HEK293T (cell line): ENCODE measurements around the gene IL20RA.

Source experiments
- CTCF ChIA-PET: fragments of 350-600 bp; formaldehyde crosslinking; extraction: SDS; loops from one replicate; lab custom pipeline; 2021; ENCODE audit warnings: antibody characterized with exemption, inconsistent platforms; lab: Yijun Ruan, JAX
- POLR2A ChIA-PET: fragments of 350-600 bp; formaldehyde crosslinking; extraction: SDS; loops from one replicate; lab custom pipeline; 2020; ENCODE audit warnings: antibody characterized with exemption, inconsistent platforms; lab: Yijun Ruan, JAX
- DNase-seq: peaks from one replicate; pipeline ENCODE4 v3.0.0; 2012; ENCODE audit warnings: mixed read lengths; ENCODE audit errors: extremely low spot score
- ARNT ChIP-seq: fragments of 450-650 bp; IDR thresholded peaks from 2 replicates; pipeline ENCODE4 v1.6.1; 2017; ENCODE audit warnings: mild to moderate bottlenecking
- BHLHE40 ChIP-seq: fragments of 450-650 bp; IDR thresholded peaks from 2 replicates; pipeline ENCODE4 v1.6.1; 2016; ENCODE audit warnings: mild to moderate bottlenecking, moderate library complexity, borderline replicate concordance
- CTBP1 ChIP-seq: fragments of 450-650 bp; IDR thresholded peaks from 2 replicates; pipeline ENCODE4 v1.6.1; 2016; ENCODE audit warnings: borderline replicate concordance
- ELF4 ChIP-seq: fragments of 450-650 bp; IDR thresholded peaks from 2 replicates; pipeline ENCODE4 v1.6.1; 2017; ENCODE audit warnings: antibody characterized with exemption
- FOXA1 ChIP-seq: fragments of 450-650 bp; IDR thresholded peaks from 2 replicates; pipeline ENCODE4 v1.6.1; 2016; ENCODE audit warnings: mild to moderate bottlenecking
- FOXK2 ChIP-seq: fragments of 450-650 bp; IDR thresholded peaks from 2 replicates; pipeline ENCODE4 v1.6.1; 2016; ENCODE audit warnings: mild to moderate bottlenecking
- FOXM1 ChIP-seq: fragments of 450-650 bp; IDR thresholded peaks from 2 replicates; pipeline ENCODE4 v1.6.1; 2017; ENCODE audit warnings: mild to moderate bottlenecking, borderline replicate concordance
- HDGF ChIP-seq: fragments of 450-650 bp; IDR thresholded peaks from 2 replicates; pipeline ENCODE4 v1.6.1; 2017; ENCODE audit warnings: antibody characterized with exemption, borderline replicate concordance
- L3MBTL2 ChIP-seq: fragments of 450-650 bp; conservative IDR thresholded peaks from 2 replicates; pipeline ENCODE4 v1.6.1; 2016; ENCODE audit warnings: mild to moderate bottlenecking
- LEF1 ChIP-seq: fragments of 450-650 bp; IDR thresholded peaks from 2 replicates; pipeline ENCODE4 v1.6.1; 2017; ENCODE audit warnings: mild to moderate bottlenecking, borderline replicate concordance
- NFRKB ChIP-seq: fragments of 450-650 bp; IDR thresholded peaks from 2 replicates; pipeline ENCODE4 v1.6.1; 2016; ENCODE audit warnings: mild to moderate bottlenecking, moderate library complexity
- SP1 ChIP-seq: fragments of 450-650 bp; IDR thresholded peaks from 2 replicates; pipeline ENCODE4 v1.6.1; 2017
- SUZ12 ChIP-seq: fragments of 450-650 bp; IDR thresholded peaks from 2 replicates; pipeline ENCODE4 v1.6.1; 2016; ENCODE audit warnings: mild to moderate bottlenecking
- TARDBP ChIP-seq: fragments of 450-650 bp; IDR thresholded peaks from 2 replicates; pipeline ENCODE4 v1.6.1; 2016
- ZNF384 ChIP-seq: fragments of 450-650 bp; IDR thresholded peaks from 2 replicates; pipeline ENCODE4 v1.6.1; 2016
- TF ChIP-seq, protein P1 (sequence below): fragments of 450-650 bp; IDR thresholded peaks from 2 replicates; pipeline ENCODE4 v1.6.1; 2016

IL20RA gene, protein sequence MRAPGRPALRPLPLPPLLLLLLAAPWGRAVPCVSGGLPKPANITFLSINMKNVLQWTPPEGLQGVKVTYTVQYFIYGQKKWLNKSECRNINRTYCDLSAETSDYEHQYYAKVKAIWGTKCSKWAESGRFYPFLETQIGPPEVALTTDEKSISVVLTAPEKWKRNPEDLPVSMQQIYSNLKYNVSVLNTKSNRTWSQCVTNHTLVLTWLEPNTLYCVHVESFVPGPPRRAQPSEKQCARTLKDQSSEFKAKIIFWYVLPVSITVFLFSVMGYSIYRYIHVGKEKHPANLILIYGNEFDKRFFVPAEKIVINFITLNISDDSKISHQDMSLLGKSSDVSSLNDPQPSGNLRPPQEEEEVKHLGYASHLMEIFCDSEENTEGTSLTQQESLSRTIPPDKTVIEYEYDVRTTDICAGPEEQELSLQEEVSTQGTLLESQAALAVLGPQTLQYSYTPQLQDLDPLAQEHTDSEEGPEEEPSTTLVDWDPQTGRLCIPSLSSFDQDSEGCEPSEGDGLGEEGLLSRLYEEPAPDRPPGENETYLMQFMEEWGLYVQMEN

DNA sequence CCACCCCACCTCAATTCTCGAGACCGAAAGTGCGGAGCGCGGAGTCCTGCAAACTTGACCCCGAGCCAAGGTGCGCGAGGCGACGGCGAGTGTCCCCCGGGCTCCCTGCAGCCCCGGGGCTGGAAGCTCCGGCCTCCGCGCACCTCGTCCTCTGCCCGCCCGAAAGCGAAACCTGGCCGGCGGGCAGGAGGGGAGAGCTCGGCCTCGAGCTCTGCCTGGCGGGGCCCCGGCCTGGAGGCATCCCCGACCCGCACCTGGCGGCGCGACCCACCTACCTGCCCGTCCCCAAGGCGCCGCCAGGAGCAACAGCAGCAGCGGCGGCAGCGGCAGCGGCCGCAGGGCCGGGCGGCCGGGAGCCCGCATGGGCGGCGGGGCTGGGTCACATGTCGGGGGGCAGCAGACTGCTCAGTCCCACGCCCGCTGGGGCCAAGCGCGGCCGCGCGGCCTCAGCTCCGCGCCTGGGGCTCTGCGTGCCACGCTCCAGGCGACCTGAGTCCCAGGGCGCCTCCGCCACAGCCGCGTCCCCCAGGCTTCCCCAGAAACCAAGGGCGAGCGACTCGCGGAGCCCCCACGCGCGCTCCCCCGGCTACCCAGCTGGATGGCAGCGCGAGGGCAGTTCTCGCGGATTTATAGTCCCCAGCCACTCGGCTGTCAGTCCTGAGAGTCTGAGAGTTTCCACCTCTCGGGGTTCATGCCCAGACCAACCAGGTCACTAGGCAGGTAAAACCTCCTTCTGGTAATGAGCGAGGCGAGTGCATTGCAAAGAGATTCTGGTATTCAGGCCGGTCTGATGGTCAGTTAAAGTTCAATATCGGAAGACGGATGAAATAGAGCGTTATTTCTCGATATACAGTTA, at the start of gene IL20RA:
Gene IL20RA (minus strand): TSS at position 600 of the 856 bp plus-strand sequence. CDS start 237 bp downstream, at position 363.
- TF ChIP-seq FOXK2 (no peak), TARDBP (no peak), NFRKB (no peak), SP1 (no peak), ELF4 (no peak), FOXM1 (no peak), SUZ12 (no peak), L3MBTL2 (no peak), LEF1 (no peak), BHLHE40 (no peak), ZNF384 (no peak), FOXA1 (no peak), HDGF (no peak), CTBP1 (no peak), ARNT (no peak)
- TF ChIP-seq, protein P1, sequence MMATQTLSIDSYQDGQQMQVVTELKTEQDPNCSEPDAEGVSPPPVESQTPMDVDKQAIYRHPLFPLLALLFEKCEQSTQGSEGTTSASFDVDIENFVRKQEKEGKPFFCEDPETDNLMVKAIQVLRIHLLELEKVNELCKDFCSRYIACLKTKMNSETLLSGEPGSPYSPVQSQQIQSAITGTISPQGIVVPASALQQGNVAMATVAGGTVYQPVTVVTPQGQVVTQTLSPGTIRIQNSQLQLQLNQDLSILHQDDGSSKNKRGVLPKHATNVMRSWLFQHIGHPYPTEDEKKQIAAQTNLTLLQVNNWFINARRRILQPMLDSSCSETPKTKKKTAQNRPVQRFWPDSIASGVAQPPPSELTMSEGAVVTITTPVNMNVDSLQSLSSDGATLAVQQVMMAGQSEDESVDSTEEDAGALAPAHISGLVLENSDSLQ: no peak
- ChIA-PET CTCF (no interaction called here), POLR2A (no interaction called here)
- DNase-seq: no peak

DNA sequence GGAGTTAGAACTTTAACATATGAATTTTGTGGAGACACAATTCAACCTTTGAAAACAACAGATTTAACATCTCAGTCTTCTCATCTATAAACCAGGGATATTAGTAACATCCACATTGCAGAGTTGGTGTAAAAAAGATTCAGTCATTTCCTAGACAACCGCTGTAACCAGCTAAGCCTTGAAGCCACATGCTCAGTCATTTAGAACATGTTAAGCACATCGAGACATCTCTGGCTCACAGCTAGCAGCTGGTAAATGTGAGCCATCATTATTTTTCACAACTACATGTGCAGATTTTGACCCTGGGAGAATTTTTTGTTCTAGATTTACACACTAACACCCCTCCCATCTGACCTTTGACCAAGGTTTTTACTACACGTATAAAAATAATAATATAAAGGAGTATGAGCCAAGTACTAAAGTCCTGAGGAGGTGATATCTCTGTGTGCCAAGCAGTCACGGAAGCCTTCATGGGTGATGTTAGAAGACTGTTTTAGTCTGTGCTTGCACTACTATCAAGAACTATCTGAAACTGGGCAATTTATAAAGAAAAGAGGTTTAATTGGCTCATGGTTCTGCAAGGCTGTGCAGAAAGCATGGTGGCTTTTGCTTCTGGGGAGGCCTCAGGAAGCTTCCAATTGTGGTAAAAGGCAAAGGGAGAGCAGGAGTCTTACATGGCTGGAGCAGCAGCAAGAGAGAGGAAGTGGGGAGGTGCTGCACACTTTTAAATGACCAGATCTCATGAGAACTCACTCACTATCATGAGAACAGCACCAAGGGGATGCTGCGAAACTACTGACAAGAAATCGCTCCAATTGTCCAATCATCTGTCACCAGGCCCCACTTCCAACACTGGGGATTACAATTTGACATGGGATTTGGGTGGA, 48.7 kb upstream of the IL20RA start:
- POLR2A ChIA-PET: no interaction called here
- DNase-seq: no peak
- TF ChIP-seq ARNT: no peak
- no peak for TF ChIP-seq ELF4
- no peak for TF ChIP-seq SP1
- TF ChIP-seq, protein P1: no peak
- CTCF ChIA-PET: interaction anchor here (0.5 to 1.6 kb wide), 9 partner anchors 8 to 548 kb away, joined by 3 to 12 read pairs (median 3); no protein-coding TSS in a partner anchor

DNA sequence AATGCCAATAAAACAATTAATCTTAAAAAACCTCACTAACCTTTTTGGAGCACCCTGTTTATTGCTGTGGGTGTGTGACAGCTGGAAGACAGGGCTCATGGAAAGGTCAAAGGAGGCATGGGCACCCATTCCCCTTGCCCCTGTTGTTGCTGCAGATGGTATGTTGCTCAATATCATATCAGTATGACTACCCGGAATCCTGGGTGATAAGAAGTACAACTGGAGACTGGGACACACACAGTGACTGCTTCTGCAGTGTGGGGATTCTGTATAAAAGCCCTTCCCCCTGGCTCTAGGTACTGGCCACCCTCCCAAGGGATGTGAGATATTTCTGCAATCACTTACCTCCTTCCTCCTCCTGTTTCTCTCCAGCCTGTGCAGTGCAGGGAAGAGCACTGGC, 47.3 kb upstream of the IL20RA start:
- ChIA-PET POLR2A (no interaction called here), CTCF (no interaction called here)
- TF ChIP-seq SP1 (no peak), FOXK2 (no peak), ZNF384 (no peak), LEF1 (no peak)
- TF ChIP-seq, protein P1: no peak
- no peak for DNase-seq

DNA sequence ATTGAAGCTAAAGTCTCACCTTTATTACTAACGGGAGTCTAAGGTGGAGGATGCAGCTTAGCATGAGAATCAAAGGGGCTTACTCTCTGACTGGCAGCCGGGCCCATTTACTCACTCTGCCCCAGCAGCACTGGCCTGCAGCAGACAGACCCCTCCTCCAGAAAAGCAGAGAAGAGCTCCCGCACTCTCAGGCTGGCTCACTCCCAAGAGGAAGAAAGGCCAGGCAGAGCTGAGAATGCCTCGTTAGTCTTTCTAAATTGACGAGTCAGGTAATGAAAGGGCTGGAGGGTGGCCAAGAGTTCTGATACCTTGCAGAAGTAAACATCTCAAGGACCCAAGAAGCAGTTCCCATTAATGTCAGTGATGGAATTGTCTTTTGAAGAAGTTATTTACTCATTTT, 44.5 kb upstream of the IL20RA start:
- CTCF ChIA-PET: no interaction called here
- TF ChIP-seq ARNT: no peak
- no peak for TF ChIP-seq SUZ12
- no peak for TF ChIP-seq ELF4
- TF ChIP-seq BHLHE40: no peak
- DNase-seq: no peak

DNA sequence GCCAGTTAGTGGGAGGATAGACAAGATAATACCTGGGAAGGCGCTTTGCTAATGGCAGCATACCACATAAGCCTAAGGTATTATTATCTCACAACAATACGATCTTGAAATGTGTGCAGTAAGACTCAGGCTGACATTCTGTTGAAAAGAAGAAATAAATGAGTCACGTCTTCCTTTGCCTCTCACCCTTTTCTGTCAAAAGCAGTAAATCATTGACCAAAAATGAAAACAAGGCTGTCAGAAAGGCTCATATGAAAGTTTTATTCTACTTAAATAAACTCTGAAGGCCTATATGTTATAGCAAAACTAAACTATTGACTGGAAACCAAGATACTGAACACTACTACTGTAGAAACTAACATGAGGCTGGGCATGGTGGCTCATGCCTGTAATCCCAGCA, 43.1 kb upstream of the IL20RA start:
- ChIA-PET POLR2A (no interaction called here), CTCF (no interaction called here)
- TF ChIP-seq FOXK2: no peak
- TF ChIP-seq FOXM1: no peak
- TF ChIP-seq ELF4: no peak
- no peak for TF ChIP-seq SUZ12
- TF ChIP-seq, protein P1: no peak
- TF ChIP-seq L3MBTL2: no peak
- DNase-seq: no peak

More for the DNA sequence above, 44.5 kb upstream of the IL20RA start:
- POLR2A ChIA-PET: no interaction called here
